HEK293T (cell line): ENCODE data around the gene HIVEP3.

Experiments used
- ARNT ChIP-seq: fragments of 450-650 bp; IDR thresholded peaks from 2 replicates; pipeline ENCODE4 v1.6.1; 2017; ENCODE audit warnings: mild to moderate bottlenecking
- BHLHE40 ChIP-seq: fragments of 450-650 bp; IDR thresholded peaks from 2 replicates; pipeline ENCODE4 v1.6.1; 2016; ENCODE audit warnings: mild to moderate bottlenecking, moderate library complexity, borderline replicate concordance
- CTBP1 ChIP-seq: fragments of 450-650 bp; IDR thresholded peaks from 2 replicates; pipeline ENCODE4 v1.6.1; 2016; ENCODE audit warnings: borderline replicate concordance
- ELF4 ChIP-seq: fragments of 450-650 bp; IDR thresholded peaks from 2 replicates; pipeline ENCODE4 v1.6.1; 2017; ENCODE audit warnings: antibody characterized with exemption
- FOXK2 ChIP-seq: fragments of 450-650 bp; IDR thresholded peaks from 2 replicates; pipeline ENCODE4 v1.6.1; 2016; ENCODE audit warnings: mild to moderate bottlenecking
- FOXM1 ChIP-seq: fragments of 450-650 bp; IDR thresholded peaks from 2 replicates; pipeline ENCODE4 v1.6.1; 2017; ENCODE audit warnings: mild to moderate bottlenecking, borderline replicate concordance
- L3MBTL2 ChIP-seq: fragments of 450-650 bp; conservative IDR thresholded peaks from 2 replicates; pipeline ENCODE4 v1.6.1; 2016; ENCODE audit warnings: mild to moderate bottlenecking
- NFRKB ChIP-seq: fragments of 450-650 bp; IDR thresholded peaks from 2 replicates; pipeline ENCODE4 v1.6.1; 2016; ENCODE audit warnings: mild to moderate bottlenecking, moderate library complexity
- SP1 ChIP-seq: fragments of 450-650 bp; IDR thresholded peaks from 2 replicates; pipeline ENCODE4 v1.6.1; 2017
- SUZ12 ChIP-seq: fragments of 450-650 bp; IDR thresholded peaks from 2 replicates; pipeline ENCODE4 v1.6.1; 2016; ENCODE audit warnings: mild to moderate bottlenecking
- TARDBP ChIP-seq: fragments of 450-650 bp; IDR thresholded peaks from 2 replicates; pipeline ENCODE4 v1.6.1; 2016
- ZNF384 ChIP-seq: fragments of 450-650 bp; IDR thresholded peaks from 2 replicates; pipeline ENCODE4 v1.6.1; 2016
- TF ChIP-seq, protein P1 (sequence below): fragments of 450-650 bp; IDR thresholded peaks from 2 replicates; pipeline ENCODE4 v1.6.1; 2016

- TF ChIP-seq BHLHE40 (no peak), NFRKB (no peak), TARDBP (no peak), L3MBTL2 (no peak), ELF4 (no peak), SP1 (no peak), CTBP1 (no peak), FOXM1 (no peak), ARNT (no peak), ZNF384 (no peak), SUZ12 (no peak), FOXK2 (no peak)
- TF ChIP-seq, protein P1, sequence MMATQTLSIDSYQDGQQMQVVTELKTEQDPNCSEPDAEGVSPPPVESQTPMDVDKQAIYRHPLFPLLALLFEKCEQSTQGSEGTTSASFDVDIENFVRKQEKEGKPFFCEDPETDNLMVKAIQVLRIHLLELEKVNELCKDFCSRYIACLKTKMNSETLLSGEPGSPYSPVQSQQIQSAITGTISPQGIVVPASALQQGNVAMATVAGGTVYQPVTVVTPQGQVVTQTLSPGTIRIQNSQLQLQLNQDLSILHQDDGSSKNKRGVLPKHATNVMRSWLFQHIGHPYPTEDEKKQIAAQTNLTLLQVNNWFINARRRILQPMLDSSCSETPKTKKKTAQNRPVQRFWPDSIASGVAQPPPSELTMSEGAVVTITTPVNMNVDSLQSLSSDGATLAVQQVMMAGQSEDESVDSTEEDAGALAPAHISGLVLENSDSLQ = no peak
Measured at GRCh38 chr1:41780916-41781315, 137.8 kb downstream of the HIVEP3 start.
